Heart left ventricle (tissue), 16 donors: ENCODE results near the gene CXXC5. TPM values are rescaled to one million over a fixed set of nuclear protein-coding genes. Genes with fewer than 3 reads are reported as not detected.

Experiments used
- ATAC-seq, 4 donors: fragments of 200-7000 bp; cut with Tn5 transposase; one replicate each; pipeline ENCODE4 v1.9.1; 2020 to 2022; ENCODE audit warnings: moderate library complexity in 4 of 4, mild to moderate bottlenecking in 3 of 4, moderate number of reproducible peaks in 1 of 4
- DNase-seq, 5 donors: peaks; one replicate each; pipeline ENCODE4 v3.0.0-alpha.2; 2020
- H3K27ac ChIP-seq, 12 donors: fragments of 200-600 bp; sonication (generic) in 4 of 12; one replicate each; pipeline versions ENCODE4 v1.5.0 to v1.8.0; 2016 to 2022; ENCODE audit warnings: mild to moderate bottlenecking in 2 of 12
- H3K27me3 ChIP-seq, 9 donors: fragments of 200-600 bp; sonication (generic) in 2 of 9; one replicate each; pipeline versions ENCODE4 v1.5.1 to v1.8.0; 2016 to 2022; ENCODE audit warnings: mild to moderate bottlenecking in 3 of 9
- H3K36me3 ChIP-seq, 9 donors: fragments of 200-600 bp; sonication (generic) in 2 of 9; one replicate each; pipeline versions ENCODE4 v1.5.0 to v1.8.0; 2018 to 2022; ENCODE audit warnings: mild to moderate bottlenecking in 2 of 9
- H3K4me1 ChIP-seq, 12 donors: fragments of 200-600 bp; sonication (generic) in 4 of 12; one replicate each; pipeline versions ENCODE4 v1.5.0 to v1.8.0; 2016 to 2022; ENCODE audit warnings: mild to moderate bottlenecking in 3 of 12
- H3K4me3 ChIP-seq, 12 donors: fragments of 200-600 bp; sonication (generic) in 4 of 12; one replicate each; pipeline versions ENCODE4 v1.5.0 to v1.8.0; 2017 to 2022; ENCODE audit warnings: mild to moderate bottlenecking in 9 of 12, moderate library complexity in 4 of 12
- H3K9me3 ChIP-seq, 12 donors: fragments of 200-600 bp; sonication (generic) in 4 of 12; one replicate each; pipeline versions ENCODE4 v1.5.0 to v1.8.0; 2016 to 2022; ENCODE audit warnings: mild to moderate bottlenecking in 1 of 12
- POLR2A ChIP-seq, 2 donors: fragments of 450-650 bp; IDR thresholded peaks; one replicate each; pipeline ENCODE4 v1.6.1; 2017; ENCODE audit warnings: antibody characterized with exemption in 2 of 2, mild to moderate bottlenecking in 2 of 2, moderate library complexity in 2 of 2
- WGBS, 4 donors: extraction: QIAGEN DNeasy Blood & Tissue Kit in 2 of 4; methylation state at CpG; one replicate each; pipeline versions ENCODE4 v1.1.5 to v1.1.7; 2013 to 2018; 5-methylcytosine and 5-hydroxymethylcytosine counted together
- intact Hi-C, 10 donors: fragments of 100-400 bp; cut with DNase I; formaldehyde crosslinking; loops; one replicate each; pipeline versions ENCODE4 v1.11.1 to v1.14.2; 2022
- polyA plus RNA-seq, 2 donors: library from polyadenylated mRNA; stranded (reverse); fragments of 200-250 nt; gene quantifications; one replicate each; pipeline ENCODE4 v1.2.3, GENCODE V29; 2013
- total RNA-seq, 9 donors: library from RNA; depleted of rRNA in 2 of 9; stranded (reverse); fragments of >200 nt in 2 of 9; fragmentation: NEBNext Ultra II Directional in 3 of 9; extraction: Animal tissue kit (Norgen Biotek cat#: 25700) in 3 of 9; gene quantifications; one replicate each; pipeline versions ENCODE4 v1.1.0 to v1.2.4, GENCODE V29; 2016 to 2023
- TF ChIP-seq, protein P1 (sequence below), 12 donors: fragments of 200-600 bp; sonication (generic) in 4 of 12; IDR thresholded peaks; one replicate each; pipeline versions ENCODE4 v1.5.0 to v1.8.0; 2018 to 2022; ENCODE audit warnings: antibody characterized with exemption in 12 of 12, mild to moderate bottlenecking in 5 of 12
- donor health status: ischemic (EF 13 %, LVEDD 7.1; RV severe dilation, severe dysfunction).
- donor health status: healthy with polysubstance abuse.
- donor health status: DM: no; HTN: yes; CAD: no.
- donor health status: DM: no; HTN: no; CAD: no.
- donor health status: ischemic (EF 25% LVEDD 6.9; RV normal size, moderate dysfunction).
- donor health status: ischemic (EF 25% LVEDD 5.7; RV mildly dilated, moderate dysfunction).
- donor health status: healthy.
- donor health status: DM: yes; HTN: yes; CAD: no.
- donor health status: ischemic (EF 35%, LVEDD 5.7; RV mildly dilated, moderate dysfunction).
- donor health status: nonischemic (EF 11% LVEDD 7.7; RV severe dilation, severe dysfunction).
- donor health status: DM: yes; HTN: yes; CAD: no.
- donor health status: PGD.
- donor health status: ischemic (EF 29% LVEDD 5.4; RV normal size, mild dysfunction).
- donor health status: nonischemic (EF 23%, LVEDD 6.1; RV moderate dilation, normal function).

The CXXC5 gene
- total and polyA plus RNA-seq, 11 donors: 29.8 to 74.6 (median 36.3) TPM

DNA sequence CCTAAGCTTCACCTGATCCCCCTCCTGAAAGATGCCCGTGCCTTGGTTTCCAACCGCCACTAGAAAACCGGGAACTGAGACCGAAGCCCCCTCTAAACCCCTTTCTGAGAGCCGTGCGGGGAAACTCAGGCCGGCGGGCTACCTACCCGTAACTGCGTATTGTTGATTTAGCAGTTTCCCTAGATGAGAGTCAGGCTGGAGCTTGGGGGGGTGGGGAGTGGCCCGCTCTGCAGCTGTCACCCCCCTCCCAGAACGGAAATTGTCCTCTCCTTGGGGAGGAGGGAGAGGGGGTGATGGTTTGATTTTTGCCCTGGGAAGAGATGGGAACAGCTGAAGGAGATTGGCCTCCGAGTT, 2.5 kb downstream of the CXXC5 start:
- 7 to 14% (median 12%) methylated on average over 7 to 13 of the region's 13 CpGs for WGBS, 4 donors
- TF ChIP-seq POLR2A (IDR thresholded peaks at IDR 0.05): no peak
- TF ChIP-seq, protein P1, sequence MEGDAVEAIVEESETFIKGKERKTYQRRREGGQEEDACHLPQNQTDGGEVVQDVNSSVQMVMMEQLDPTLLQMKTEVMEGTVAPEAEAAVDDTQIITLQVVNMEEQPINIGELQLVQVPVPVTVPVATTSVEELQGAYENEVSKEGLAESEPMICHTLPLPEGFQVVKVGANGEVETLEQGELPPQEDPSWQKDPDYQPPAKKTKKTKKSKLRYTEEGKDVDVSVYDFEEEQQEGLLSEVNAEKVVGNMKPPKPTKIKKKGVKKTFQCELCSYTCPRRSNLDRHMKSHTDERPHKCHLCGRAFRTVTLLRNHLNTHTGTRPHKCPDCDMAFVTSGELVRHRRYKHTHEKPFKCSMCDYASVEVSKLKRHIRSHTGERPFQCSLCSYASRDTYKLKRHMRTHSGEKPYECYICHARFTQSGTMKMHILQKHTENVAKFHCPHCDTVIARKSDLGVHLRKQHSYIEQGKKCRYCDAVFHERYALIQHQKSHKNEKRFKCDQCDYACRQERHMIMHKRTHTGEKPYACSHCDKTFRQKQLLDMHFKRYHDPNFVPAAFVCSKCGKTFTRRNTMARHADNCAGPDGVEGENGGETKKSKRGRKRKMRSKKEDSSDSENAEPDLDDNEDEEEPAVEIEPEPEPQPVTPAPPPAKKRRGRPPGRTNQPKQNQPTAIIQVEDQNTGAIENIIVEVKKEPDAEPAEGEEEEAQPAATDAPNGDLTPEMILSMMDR (IDR thresholded peaks at IDR 0.05): peak in 1 of 12 donors; percentile 2
- no peaks in the 10 kb centered on the region for H3K36me3 ChIP-seq
- DNase-seq: peak in 2 of 5 donors; percentile 28 to 58
- ATAC-seq: no peak
- peak overlapping the region; percentile 82 to 98 (median 92) for H3K27ac ChIP-seq
- peaks cover 11 to 82% (median 62%) of the 10 kb centered on the region in 12 donors for H3K4me1 ChIP-seq
- H3K27me3 ChIP-seq: peaks cover 0 to 9% (median 0%) of the 10 kb centered on the region in 9 donors
- intact Hi-C loops: loop anchor here in 5 of 10 donors (1.0 to 5.0 kb wide), 3 partner anchors 14 to 37 kb away; no protein-coding TSS in a partner anchor
- H3K9me3 ChIP-seq: no peaks in the 10 kb centered on the region
- H3K4me3 ChIP-seq: peak overlapping the region; percentile 60 to 99 (median 96)

DNA sequence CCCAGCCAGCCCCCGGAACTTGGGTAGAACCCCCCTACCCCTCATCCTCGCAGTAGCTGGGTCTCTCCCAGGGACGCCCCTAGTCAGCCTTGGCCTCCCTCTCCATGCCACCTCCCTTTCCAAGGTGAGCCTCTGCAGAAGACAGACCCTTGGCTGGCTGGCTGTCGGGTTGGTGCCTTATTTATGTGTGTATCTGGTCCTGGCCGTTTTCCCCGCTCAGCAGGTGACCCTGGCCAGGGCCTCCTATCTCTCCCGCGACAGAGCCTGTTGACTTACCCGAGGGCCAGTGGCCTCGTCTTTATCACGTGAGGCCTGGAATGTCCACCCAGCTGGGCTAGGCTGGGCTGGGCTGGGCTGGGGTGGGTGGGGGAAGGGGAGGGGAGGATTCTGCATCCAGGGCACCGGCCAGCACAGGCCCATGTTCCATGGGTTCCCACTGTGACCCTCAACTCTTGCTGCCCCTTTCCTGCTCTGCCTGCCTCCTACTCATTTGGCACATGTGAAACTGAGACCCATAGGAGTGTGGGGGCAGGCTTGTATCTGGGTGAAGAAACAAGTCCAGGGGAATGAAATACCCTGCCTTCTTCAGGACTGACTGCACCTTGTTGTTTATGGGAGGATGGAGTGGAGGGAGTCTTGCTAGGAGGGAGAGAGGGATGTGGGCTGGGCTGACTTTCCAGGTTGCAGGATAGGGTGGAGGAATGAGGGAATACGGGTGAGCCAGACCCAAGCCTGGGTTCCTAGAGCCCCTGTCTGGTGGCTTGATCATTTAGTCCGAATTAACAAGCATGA, 3.1 kb downstream of the CXXC5 start:
- peak overlapping the region; percentile 82 to 98 (median 92) for H3K27ac ChIP-seq
- 17 to 25% (median 20%) methylated on average over 14 of the region's 14 CpGs for WGBS, 4 donors
- H3K27me3 ChIP-seq: peaks cover 0 to 9% (median 0%) of the 10 kb centered on the region in 9 donors
- peak in 1 of 2 donors; percentile 68 for TF ChIP-seq POLR2A (IDR thresholded peaks at IDR 0.05)
- TF ChIP-seq, protein P1 (IDR thresholded peaks at IDR 0.05): no peak
- intact Hi-C loops: loop anchor here in 4 of 10 donors (2.0 to 5.0 kb wide), 2 partner anchors 14 to 36 kb away; no protein-coding TSS in a partner anchor
- H3K4me1 ChIP-seq: peaks cover 14 to 88% (median 68%) of the 10 kb centered on the region in 12 donors
- peak; percentile 65 to 90 (median 78) for DNase-seq
- H3K36me3 ChIP-seq: no peaks in the 10 kb centered on the region
- no peaks in the 10 kb centered on the region for H3K9me3 ChIP-seq
- H3K4me3 ChIP-seq: peak overlapping the region in 11 of 12 donors; percentile 60 to 99 (median 96)
- ATAC-seq: peak; percentile 13 to 69 (median 34)

DNA sequence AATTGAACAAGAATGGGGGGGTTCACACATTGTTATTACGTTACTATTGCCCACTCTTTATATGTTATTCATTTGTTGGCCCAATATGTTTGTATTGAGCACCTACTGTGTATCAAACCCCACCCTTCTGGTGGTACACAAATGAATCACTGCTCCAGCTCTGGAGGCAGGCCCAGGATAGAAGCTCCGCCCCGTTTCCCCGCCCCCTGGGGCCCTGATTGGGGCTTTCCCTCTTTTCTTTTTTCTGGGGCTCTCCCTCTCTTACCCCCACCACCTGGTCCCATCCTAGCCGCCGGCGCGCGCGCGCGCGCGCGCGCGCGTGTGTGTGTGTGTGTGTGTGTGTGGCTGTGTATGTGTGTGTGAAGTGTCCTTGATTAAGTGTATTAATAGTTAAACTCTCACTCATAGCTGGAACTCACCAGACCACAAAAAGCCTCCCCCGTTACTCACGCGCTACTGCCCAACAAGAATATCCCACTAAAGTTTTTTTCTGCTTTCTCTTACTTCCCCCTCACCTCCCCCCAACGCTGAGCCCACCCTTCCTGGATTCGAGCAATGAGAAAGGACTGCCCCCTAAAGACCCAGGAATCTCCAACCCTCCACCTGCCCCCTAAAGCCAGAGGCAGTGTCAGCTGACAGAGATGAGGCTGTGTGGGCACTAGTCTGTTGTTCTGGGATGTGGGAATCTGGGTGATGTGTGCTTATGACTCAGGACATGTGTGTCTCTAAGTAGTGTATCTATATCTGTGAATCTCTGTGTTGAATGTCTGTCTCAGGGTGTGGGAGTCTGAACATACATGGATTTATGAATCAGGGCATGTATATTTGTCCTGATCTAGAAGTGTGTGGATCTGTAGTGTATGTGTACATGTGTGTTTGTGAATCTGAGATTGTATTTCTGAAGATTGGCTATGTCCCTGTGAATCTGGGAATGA, 4.0 kb downstream of the CXXC5 start:
- Histone ChIP-seq H3K36me3 (no peaks in the 10 kb centered on the region), H3K4me3 (peak overlapping the region in 9 of 12 donors; percentile 11 to 98 (median 66)), H3K9me3 (no peaks in the 10 kb centered on the region), H3K27me3 (peaks cover 0 to 9% (median 0%) of the 10 kb centered on the region in 9 donors), H3K4me1 (peaks cover 18 to 91% (median 74%) of the 10 kb centered on the region in 12 donors), H3K27ac (peak overlapping the region; percentile 82 to 98 (median 92))
- TF ChIP-seq, protein P1 (IDR thresholded peaks at IDR 0.05): no peak
- peak in 1 of 2 donors; percentile 13 for TF ChIP-seq POLR2A (IDR thresholded peaks at IDR 0.05)
- intact Hi-C loops: loop anchor here in 4 of 10 donors (2.0 to 5.0 kb wide), 2 partner anchors 15 to 35 kb away; no protein-coding TSS in a partner anchor
- ATAC-seq (peak; percentile 1 to 42 (median 21)), DNase-seq (peak; percentile 76 to 82 (median 80))
- WGBS, 4 donors: 20 to 38% (median 28%) methylated on average over 23 of the region's 23 CpGs
